Neutrophil (primary cell): ENCODE results near the gene SLC2A6.

Experiments
- H3K27ac ChIP-seq: fragments of 200-600 bp; sonication (generic); 2 replicates; pipeline ENCODE4 v1.5.1; 2016; ENCODE audit warnings: mild to moderate bottlenecking, moderate library complexity
- H3K27me3 ChIP-seq: fragments of 200-600 bp; sonication (generic); 2 replicates; pipeline ENCODE4 v1.6.0; 2016; ENCODE audit warnings: mild to moderate bottlenecking
- H3K36me3 ChIP-seq: fragments of 200-600 bp; sonication (generic); 2 replicates; pipeline ENCODE4 v1.5.1; 2017
- H3K4me1 ChIP-seq, 2 experiments: fragments of 200-600 bp in 1 of 2; sonication (generic) in 1 of 2; 1 replicate in 1 of 2; 2 replicates in 1 of 2; pipeline versions ENCODE4 v1.5.1 to v1.6.1; 2013 to 2016; ENCODE audit warnings: low read depth in 1 of 2, low read length in 1 of 2, mild to moderate bottlenecking in 1 of 2, moderate library complexity in 1 of 2; ENCODE audit not compliant: control insufficient read depth in 1 of 2, insufficient read depth in 1 of 2
- H3K4me3 ChIP-seq, 2 experiments: fragments of 200-600 bp in 1 of 2; sonication (generic) in 1 of 2; 1 replicate in 1 of 2; 2 replicates in 1 of 2; pipeline ENCODE4 v1.5.1; 2013 to 2016; ENCODE audit warnings: low read depth in 1 of 2, low read length in 1 of 2, mild to moderate bottlenecking in 1 of 2, moderate library complexity in 1 of 2
- H3K9me3 ChIP-seq: fragments of 200-600 bp; sonication (generic); 2 replicates; pipeline ENCODE4 v1.5.1; 2016
- CTCF ChIP-seq: fragments of 200-600 bp; sonication (generic); IDR thresholded peaks from 2 replicates; pipeline ENCODE4 v1.5.1; 2016; ENCODE audit warnings: antibody characterized with exemption

Gene SLC2A6

GRCh38 chr9:133513214-133514100, 34.6 kb upstream of the SLC2A6 start:
- H3K9me3 ChIP-seq, result no peaks in the 10 kb centered on the region
- no peak overlapping the region for H3K4me3 ChIP-seq
- TF ChIP-seq CTCF, result no peak
- H3K4me1 ChIP-seq, result no peaks in the 10 kb centered on the region
- peaks cover 25% of the 10 kb centered on the region for H3K27me3 ChIP-seq
- H3K27ac ChIP-seq, result no peak overlapping the region
- no peaks in the 10 kb centered on the region for H3K36me3 ChIP-seq

GRCh38 chr9:133512253-133513213, 33.6 kb upstream of the SLC2A6 start:
- Histone ChIP-seq H3K4me3 (no peak overlapping the region), H3K9me3 (no peaks in the 10 kb centered on the region), H3K4me1 (no peaks in the 10 kb centered on the region), H3K27ac (no peak overlapping the region), H3K27me3 (peaks cover 34% of the 10 kb centered on the region), H3K36me3 (no peaks in the 10 kb centered on the region)
- TF ChIP-seq CTCF, result no peak

- H3K27me3 ChIP-seq, result peaks cover 41% of the 10 kb centered on the region
- no peak overlapping the region for H3K27ac ChIP-seq
- no peak for TF ChIP-seq CTCF
- no peaks in the 10 kb centered on the region for H3K4me1 ChIP-seq
- H3K9me3 ChIP-seq, result no peaks in the 10 kb centered on the region
- H3K36me3 ChIP-seq, result no peaks in the 10 kb centered on the region
- no peak overlapping the region for H3K4me3 ChIP-seq
These were observed 32.7 kb upstream of the SLC2A6 start for GRCh38 chr9:133511607-133512006.

- H3K27ac ChIP-seq, result no peak overlapping the region
- H3K27me3 ChIP-seq, result peaks cover 41% of the 10 kb centered on the region
These were observed 32.1 kb upstream of the SLC2A6 start for GRCh38 chr9:133510926-133511505.

More at GRCh38 chr9:133510926-133511505, 32.1 kb upstream of the SLC2A6 start:
- Histone ChIP-seq H3K4me1 (no peaks in the 10 kb centered on the region), H3K4me3 (no peak overlapping the region), H3K9me3 (no peaks in the 10 kb centered on the region), H3K36me3 (no peaks in the 10 kb centered on the region)
- no peak for TF ChIP-seq CTCF
